ENCODE measurements around the gene DAPP1. TPM values are rescaled to one million over a fixed set of nuclear protein-coding genes. Genes with fewer than 3 reads are reported as not detected.
"Not testable (repeated sequence)": the region's sequence is repeated elsewhere in the genome, so short reads cannot be mapped to it uniquely, and the experiment has no call there.

The DAPP1 gene
- total RNA-seq, 1 experiment from 2014 or later = not detected

- DNase-seq (ENCODE audit: extremely low read depth, low read depth) = no peak
These were observed 6.1 kb downstream of the DAPP1 start for GRCh38 chr4:99822734-99823133.

- DNase-seq (ENCODE audit: extremely low read depth, low read depth) = no peak
These were observed 7.5 kb downstream of the DAPP1 start for GRCh38 chr4:99824070-99824599.

DNA sequence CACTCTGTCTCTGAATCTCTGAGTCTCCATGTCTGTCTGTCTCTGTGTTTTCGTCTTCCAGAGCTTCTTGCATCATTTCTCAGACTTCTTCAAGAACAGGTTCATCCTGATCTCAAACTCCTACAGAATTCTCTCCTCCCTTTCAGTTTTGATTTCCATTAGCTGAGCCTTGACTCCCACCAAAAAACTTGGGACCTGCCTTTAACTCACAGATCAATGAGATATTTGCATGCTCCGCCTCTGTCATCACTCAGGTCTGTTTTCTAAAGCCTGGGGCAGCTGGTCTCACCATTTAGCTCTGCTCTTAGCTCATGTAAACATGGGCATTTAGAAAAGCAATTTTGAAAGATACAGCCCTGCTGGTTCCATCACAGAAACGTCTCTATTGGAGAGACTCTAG, 8.6 kb downstream of the DAPP1 start:
- DNase-seq (ENCODE audit: extremely low read depth, low read depth) = no peak

- no peak for DNase-seq (ENCODE audit: extremely low read depth, low read depth)
These were observed 9.4 kb downstream of the DAPP1 start for GRCh38 chr4:99826016-99826415.

DNA sequence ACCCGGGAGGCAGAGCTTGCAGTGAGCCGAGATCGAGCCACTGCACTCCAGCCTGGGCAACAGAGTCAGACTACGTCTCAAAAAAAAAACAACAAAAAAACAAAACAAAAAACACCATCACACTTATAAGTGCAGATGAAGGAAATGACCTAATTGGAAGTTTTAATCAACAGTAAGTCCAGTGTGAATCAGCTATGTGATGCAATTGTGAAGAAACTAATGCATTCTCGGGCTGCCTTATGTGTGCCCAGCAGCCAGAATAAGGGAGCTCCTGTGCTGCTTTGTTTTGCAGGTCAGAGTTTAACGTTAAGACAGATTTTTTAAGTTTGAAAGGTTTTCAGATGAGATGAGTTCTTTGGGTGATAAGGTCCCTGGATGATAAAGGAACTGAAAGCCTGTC, 10.8 kb downstream of the DAPP1 start:
- no peak for DNase-seq (ENCODE audit: extremely low read depth, low read depth)

- DNase-seq (ENCODE audit: extremely low read depth, low read depth) = no peak
These were observed 11.2 kb downstream of the DAPP1 start for GRCh38 chr4:99827857-99828256.

DNA sequence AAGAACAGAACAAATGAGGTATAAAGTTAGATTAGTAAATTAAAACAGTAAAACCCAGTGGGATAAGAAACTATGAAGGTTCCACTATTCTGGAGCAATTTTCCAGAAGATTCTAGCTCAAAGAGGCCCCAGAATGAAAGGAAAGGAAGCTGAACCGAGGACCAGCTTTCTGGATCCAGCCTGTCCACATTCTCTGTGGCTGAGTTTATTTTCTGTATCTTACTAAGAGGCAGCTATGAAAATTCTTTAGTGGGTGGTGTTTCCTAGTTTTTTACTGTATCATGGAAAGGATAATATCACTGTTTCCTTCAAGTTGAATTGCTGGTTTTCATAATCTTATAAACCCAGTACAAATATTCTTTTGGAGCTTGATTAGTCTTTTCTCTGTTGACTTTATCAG, 11.8 kb downstream of the DAPP1 start:
- DNase-seq (ENCODE audit: extremely low read depth, low read depth) = no peak

- DNase-seq (ENCODE audit: extremely low read depth, low read depth) = not testable (repeated sequence)
These were observed 13.4 kb downstream of the DAPP1 start for GRCh38 chr4:99830051-99830450.

GRCh38 chr4:99832321-99832720, 15.7 kb downstream of the DAPP1 start:
- DNase-seq (ENCODE audit: extremely low read depth, low read depth) = no peak

- no peak for DNase-seq (ENCODE audit: extremely low read depth, low read depth)
These were observed 16.1 kb downstream of the DAPP1 start for GRCh38 chr4:99832758-99833157.

DNA sequence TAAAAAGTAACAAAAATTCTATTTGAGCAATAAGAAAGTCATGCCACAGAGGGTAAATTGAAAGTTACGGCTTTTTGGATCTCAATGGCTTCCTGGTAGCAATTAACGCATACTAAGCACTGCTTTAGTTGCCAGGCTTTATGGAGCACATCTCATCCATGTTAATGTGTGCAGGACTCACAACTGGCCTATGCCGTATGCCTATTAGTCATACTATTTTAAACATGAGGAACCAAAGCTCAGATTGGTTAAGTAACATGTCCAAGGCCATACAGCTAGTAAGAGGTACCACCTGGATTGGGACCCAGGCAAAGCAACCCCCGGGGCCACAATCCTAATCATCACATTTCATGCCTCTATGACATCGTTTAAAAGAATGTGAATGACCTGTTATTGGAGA, 17.1 kb downstream of the DAPP1 start:
- no peak for DNase-seq (ENCODE audit: extremely low read depth, low read depth)

- DNase-seq (ENCODE audit: extremely low read depth, low read depth) = no peak
These were observed 17.9 kb downstream of the DAPP1 start for GRCh38 chr4:99834569-99834968.

DNA sequence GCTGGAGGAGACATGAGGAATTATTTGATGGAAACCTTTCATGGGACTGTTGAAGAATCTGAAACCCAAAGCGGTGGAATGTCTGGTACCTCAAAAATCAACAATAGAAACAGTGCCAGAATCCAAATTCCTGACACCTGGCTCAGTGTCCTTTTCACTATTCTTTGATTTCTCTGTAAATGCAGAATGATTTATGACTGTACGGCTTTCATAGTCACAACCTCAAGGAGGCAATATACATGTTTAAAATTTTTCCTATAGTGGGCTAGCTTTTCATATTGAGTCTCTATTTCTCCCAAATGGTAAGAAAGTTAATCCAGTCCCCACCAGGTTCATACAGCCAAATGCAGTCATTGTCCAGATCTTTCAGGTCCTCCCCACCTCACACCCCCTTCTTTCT, 19.3 kb downstream of the DAPP1 start:
- no peak for DNase-seq (ENCODE audit: extremely low read depth, low read depth)

- DNase-seq (ENCODE audit: extremely low read depth, low read depth) = no peak
These were observed 22.3 kb downstream of the DAPP1 start for GRCh38 chr4:99838927-99839326.

DNA sequence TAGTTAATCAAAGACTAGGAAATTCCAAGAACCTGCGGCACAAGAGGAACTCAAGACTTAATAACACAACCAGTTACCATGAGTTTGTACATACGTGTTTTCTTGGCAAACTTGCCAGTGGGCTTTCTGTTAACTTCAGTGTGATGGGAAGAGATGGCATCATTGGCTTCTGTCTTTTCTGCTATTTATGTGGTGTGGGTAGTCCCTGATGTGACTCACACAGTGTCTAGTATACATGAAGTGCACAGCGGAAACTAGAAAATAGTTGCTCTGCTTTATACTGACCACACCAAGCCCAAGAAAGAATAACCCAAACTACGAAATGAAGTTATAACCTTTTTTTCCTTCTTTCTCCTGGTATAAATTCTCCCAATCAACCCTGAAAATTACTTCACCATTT, 24.5 kb downstream of the DAPP1 start:
- DNase-seq (ENCODE audit: extremely low read depth, low read depth) = no peak

DNA sequence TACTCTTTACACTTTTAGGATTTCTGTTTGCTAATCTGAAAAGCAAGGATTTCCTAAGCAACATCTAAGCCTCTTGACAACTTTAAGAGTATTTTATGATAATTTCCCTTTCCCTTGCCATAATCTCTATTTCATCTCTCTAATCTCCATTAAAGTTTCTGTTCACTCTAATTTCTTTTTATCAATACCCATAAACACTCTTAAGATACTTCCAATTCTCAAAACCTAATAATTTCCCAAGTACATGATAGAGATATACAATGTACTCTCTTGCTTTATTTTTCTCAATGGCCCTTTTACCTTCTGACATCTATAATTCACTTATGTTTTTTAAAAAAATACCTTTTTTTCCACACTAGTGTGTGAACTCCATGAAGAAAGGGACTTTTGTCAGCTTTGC, 26.8 kb downstream of the DAPP1 start:
- no peak for DNase-seq (ENCODE audit: extremely low read depth, low read depth)

- no peak for DNase-seq (ENCODE audit: extremely low read depth, low read depth)
These were observed 27.4 kb downstream of the DAPP1 start for GRCh38 chr4:99844048-99844447.

GRCh38 chr4:99845179-99845578, 28.6 kb downstream of the DAPP1 start:
- no peak for DNase-seq (ENCODE audit: extremely low read depth, low read depth)

DNA sequence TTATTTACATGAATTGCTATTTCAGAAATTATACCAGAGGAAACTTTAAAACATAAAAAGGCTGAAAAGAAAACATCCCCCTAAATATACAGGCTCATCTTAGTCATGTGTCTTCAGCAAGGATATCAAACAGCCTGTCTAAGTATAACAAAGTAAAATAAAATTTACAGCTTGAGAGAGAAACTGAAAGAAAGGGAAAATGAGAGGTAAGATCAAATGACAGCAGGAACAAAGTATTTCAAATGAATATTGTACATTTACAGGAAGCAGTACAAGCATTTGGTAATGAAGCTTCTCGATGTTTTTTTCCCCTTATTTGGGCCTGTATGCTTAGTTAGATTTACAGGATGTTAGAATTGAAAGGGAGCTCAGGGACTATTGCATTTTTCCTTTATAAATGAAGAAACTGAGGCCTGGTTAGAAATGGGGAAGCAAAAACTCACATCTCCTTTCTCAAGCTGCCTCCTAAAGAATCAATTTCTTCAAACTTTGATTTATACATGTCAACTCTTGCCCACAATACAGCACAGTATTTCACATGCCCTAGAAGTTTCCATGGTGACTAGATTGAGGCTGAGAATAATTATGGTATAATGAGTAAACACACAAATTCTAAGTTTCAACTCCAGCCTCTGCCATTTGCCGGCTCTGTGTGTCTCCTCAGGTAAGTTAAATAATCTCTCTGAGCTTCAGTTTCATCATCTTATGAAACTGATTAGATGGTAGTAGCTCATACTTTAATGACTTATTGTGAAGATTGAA, 29.3 kb downstream of the DAPP1 start:
- no peak for DNase-seq (ENCODE audit: extremely low read depth, low read depth)

GRCh38 chr4:99846891-99847290, 30.3 kb downstream of the DAPP1 start:
- DNase-seq (ENCODE audit: extremely low read depth, low read depth) = no peak

DNA sequence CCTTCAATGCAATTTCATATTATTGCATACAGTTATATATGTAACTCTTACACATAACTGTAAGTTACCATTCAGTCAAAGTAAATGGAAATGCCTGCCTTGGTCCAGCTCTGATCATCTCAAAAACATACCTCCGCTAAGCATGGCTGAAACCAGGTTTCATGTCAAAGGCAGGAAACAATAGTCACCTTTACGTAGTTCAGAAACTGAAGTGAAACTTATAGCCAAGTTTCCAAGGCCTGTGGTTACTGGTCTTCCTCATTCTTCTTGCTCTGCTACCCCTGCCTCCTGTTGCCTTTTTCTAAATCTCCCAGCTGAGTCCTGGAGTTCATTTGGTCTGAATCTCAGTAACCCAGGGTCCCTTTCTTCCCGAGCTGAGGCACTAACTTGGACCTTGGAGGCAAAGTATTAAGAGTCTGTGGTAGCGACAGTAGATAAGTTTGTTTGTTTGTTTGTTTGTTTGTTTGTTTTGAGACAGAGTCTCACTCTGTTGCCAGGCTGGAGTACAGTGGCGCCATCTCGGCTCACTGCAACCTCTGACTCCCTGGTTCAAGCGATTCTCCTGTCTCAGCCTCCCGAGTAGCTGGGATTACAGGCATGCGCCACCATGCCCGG, 30.8 kb downstream of the DAPP1 start:
- no peak for DNase-seq (ENCODE audit: extremely low read depth, low read depth)

GRCh38 chr4:99848591-99849001, 32.0 kb downstream of the DAPP1 start:
- DNase-seq (ENCODE audit: extremely low read depth, low read depth) = no peak
